Measurements from ENCODE around the gene NDRG3.

- no peak for TF ChIP-seq POLR2A (IDR thresholded peaks at IDR 0.05; ENCODE audit: low read depth, low read length)
- no peak for TF ChIP-seq CTCF (IDR thresholded peaks at IDR 0.05; ENCODE audit: extremely low read depth in 1 of 2, insufficient read depth in 1 of 2, low read depth in 1 of 2, low read length in 2 of 2)
Observed at GRCh38 chr20:36654506-36654905, 91.4 kb downstream of the NDRG3 start.
